HG02973 (cell line): ENCODE results near the gene NXPH1.

Experiments used
- ATAC-seq: cut with Tn5 transposase; IDR thresholded peaks from one replicate; pipeline ENCODE4 v1.9.1; 2021; ENCODE audit warnings: moderate library complexity; ENCODE audit not compliant: unreplicated experiment

The NXPH1 gene

DNA sequence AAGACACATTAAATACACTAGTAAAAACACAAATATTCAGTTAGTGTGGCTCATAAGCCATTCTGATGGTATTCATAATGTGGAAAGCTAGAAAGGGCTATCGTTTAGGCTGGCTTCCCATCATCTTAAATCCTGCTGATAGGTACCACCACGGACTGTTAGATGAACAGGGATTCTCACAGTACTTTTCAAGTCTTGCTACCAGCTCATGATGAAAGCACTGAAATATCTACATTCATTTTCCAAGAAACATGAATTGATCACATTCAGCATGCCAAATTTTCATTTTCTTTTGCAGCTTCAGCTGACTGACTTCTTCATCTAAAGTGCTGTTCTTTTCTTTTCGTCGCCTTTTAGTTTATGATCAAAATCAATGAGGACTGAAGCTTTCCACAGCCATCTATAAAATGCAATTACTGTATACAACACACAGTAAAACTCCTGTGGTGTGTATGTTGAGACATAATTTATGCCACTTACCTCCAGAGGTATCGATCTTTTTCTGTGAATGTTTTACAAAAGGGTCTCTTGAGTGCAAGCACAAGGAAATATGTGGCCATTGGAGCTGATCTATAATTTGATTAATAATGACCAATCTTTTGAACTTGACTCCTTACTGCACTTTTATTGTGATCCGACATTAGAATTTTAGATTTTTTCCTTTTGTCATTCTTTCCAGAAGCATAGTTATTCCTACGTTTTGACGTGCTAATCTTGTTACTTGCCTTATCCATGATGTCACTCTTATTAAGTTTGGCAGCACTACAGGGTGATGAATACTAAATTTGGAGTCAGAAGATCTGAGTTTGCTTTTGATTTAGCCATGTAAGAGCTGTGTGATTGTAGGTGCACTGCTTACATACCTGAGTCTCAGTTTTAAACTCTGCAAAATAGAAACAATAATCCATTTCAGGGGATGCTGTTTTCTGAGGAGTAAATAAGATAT lies 58.4 kb downstream of the NXPH1 start:
- ATAC-seq, result no peak

DNA sequence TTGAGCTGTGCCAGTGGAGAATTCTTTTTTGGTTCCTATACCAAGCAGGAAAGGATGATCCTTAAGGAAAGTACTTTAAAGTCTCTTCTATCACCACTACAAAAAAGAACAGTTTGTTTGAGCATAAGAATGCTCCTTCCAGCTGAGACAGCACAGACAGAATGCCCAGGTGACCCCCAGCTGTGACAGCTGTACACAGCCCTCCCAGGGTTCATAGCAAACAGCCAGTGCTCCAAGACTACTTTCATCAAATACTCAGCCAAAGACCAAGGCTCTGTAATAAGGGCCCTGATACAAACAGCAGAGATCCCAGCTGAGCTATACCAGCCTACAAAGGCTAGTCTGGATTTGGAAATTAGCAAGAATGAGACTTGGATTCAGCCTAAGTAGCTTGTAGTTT lies 65.7 kb downstream of the NXPH1 start:
- no peak for ATAC-seq

DNA sequence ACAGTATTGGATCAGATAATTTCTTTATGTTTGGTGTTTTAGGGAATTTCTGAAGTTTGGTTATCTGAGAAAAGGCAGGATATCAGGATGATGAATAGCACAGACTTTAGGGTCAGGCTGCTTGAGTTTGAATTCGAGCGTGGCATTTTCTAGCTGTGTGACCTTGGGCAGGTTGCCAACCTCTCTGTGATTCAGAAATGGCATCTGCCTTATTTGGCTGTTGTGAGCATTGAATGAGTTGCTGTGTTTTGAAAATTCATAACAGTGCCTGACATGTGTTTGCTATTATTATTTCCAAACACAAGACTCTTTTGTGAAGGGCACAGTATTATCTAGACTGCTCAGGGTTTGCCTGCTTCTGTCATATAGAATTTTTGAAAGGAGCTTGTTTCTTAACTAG lies 66.9 kb downstream of the NXPH1 start:
- ATAC-seq, result no peak

DNA sequence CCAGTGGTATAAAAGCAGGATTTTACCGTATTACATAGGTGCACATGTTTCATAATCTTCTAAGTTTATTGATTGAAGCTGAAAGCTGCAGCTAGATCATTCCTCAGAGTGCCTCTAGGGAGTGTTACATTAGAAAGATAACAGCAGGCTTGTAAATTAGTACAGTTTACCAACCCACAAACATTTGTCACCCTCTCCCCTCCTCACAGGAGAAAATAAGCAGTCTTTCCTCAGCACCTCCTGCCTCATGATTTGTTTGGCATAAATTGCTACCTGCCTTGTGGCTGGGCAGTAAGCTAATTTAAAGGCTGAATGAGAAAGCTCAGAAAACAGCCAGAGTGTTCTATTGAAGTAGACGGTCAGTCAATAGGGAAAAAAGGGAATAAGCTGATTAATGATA lies 74.2 kb downstream of the NXPH1 start:
- ATAC-seq, result no peak

DNA sequence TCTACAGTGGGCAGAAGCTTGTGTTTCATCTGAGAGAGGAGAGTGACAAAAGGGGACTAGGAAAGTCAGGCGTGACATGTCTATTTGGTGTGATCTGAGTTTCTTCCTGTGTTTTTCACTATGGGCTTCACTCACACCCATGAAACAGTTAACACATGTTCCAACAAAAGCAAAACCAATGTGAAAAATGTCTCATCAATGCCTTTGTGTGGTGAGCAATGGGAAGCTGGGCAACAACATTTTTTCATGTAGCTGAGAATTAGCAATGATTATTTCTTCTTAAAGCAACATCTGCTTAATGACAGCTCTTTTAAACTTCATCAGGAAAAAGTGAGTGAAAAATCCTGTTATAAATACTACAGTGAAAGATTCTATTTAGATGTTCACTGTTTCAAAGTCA lies 76.2 kb downstream of the NXPH1 start:
- ATAC-seq, result no peak

DNA sequence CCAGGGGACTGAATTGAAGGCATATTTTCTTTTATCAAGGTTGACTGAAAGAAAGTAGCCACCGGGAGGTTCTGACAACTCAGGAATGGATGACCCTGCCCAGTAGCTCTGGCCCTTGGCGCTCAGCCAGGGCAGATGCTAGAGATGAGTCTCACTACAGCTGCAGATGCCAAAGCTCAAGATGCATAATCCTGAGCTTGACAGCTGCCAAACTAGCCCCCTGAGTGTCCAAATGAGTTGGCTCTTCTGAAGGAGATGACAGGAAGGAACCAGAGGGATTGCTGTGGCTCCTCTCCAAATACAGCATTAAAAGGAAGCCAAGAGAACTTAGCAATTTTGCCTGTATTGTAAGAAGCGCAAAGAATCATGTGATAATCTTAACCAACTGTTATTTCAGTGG lies 78.4 kb downstream of the NXPH1 start:
- no peak for ATAC-seq

DNA sequence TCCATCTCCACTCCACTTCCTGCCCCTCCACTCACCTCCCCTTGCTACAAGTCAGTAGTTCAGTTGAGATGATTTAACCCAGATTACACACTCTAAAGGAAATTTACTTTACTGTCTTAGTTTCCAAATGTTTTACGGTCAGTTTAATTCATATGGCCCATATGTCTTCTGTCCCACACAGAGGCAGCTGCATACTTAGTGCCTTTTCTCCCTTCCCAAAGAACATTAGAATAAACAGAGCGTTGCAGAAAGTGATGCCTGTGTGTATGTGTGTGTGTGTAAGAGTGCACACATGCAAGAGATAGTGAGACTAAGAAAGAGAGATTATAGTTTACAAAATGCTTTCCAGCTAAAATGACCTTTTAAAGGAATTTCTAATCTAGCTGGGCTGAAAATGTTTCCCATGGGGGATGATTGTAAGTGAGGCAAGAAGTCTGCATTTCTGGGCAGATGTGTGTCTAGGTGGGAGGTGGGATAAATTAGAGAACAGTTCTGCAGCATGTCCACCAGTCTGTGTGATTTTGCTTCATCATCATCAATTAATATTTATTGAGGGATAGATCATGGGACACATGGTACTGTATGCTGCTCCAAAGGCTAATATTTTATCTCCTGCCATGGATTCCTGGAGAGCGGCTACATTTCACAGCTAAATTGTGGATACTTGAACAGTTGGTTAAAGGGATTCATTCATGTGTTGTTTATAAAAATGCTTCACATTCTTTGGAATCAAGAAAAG lies 81.5 kb downstream of the NXPH1 start:
- ATAC-seq, result no peak

DNA sequence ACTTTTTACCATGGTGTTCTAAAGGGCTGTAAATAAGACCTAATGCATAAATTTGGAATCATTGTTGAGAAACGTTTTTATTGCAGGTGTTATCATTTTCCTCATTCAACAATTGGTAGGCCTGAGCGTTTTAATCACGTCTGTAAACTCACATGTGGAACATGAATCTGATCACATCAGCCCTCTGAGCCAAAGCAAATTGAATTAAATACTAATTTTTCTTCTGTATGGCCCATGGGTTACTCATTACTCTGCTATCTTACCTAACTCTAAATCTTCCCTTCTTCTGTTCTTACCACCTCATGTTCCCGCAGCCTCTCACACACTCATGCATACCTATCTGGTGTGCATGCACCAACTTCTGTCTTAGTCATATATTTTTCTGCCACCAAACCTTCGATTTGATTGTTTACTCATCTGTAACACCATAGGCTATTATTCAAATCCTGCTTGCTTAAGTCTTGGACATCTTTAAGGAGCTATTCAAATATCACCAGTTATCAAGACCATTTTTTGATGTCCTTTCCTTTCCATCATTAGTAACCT lies 82.3 kb downstream of the NXPH1 start:
- no peak for ATAC-seq

DNA sequence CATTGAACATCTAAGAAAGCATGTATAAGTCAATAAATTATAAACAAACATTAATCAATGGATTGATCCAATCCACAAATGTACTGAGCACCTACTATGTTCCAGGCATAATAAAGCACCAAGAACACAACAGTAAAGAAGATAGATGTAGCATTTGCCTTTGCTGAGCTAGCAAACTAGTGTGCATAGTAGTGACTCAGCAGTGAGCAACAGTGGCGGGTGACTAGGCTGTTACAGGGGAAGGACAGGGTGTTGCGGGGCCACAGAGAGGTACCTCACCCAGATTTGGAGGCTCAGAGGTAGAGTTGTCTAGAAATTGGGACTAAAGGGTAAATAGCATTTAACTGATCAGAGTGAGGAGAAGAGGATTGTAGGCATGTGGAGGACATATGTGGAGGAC lies 83.6 kb downstream of the NXPH1 start:
- no peak for ATAC-seq

DNA sequence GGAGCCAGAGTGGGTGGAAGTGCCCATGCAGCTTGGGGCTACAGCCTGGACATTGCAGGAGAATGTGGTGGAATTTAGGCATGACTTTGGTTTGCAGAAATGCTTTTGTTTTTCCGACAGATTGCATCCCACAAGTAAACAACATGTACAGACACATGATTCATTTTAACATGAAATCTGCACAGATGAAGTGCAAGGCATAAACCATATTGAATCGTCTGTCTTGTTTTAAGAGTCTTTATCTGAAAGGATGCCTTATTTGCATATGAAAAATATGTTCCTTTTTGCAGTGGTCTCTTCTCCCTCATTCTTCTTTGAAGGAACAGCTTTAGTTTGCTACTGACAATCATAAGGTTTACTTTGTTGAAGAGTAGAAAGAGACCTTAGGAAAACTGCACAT lies 94.9 kb downstream of the NXPH1 start:
- no peak for ATAC-seq

DNA sequence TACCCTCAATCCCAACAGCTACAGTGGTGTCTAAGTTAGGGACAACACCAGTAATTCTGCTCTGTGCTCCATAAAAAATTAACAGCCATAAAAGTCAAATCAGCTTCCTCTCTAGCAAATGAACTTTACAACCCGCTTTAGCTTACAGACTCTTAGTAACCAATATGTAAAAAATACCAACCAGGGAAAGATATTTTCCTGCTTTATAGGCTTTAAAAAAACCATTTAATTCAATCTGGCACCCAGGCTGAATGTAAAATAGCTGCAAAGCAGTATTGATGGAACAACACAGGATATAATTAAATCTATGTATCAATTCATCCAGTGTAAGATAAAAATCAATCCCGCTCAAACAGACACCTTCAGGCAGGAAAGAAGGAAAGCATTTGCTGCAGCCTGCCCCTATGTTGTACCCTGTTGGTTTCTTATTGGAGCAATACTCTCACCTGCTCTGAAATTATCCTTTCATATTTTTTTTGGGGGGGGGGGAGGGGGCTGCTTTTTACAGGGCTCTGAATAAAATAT lies 98.6 kb downstream of the NXPH1 start:
- ATAC-seq, result no peak

DNA sequence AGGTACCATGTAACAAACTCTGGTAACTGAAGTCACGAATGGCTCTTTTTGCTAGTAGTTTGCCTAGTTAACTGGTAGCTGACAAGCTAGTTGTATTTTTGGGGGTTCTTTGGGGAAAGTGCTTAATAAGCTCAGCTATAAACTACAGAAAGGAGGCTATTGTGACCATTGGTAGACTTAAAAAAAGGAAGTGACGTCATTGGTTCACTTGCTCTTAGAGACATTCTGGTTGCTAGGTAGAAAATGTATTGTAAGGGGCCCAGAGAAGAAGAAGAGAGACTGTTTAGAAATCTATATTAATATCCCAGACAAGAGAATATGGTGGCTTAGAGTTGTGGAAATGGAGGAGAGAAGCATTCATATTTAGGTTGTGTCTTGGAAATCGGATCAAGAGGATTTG lies 103.0 kb downstream of the NXPH1 start:
- peak; percentile 91 for ATAC-seq

DNA sequence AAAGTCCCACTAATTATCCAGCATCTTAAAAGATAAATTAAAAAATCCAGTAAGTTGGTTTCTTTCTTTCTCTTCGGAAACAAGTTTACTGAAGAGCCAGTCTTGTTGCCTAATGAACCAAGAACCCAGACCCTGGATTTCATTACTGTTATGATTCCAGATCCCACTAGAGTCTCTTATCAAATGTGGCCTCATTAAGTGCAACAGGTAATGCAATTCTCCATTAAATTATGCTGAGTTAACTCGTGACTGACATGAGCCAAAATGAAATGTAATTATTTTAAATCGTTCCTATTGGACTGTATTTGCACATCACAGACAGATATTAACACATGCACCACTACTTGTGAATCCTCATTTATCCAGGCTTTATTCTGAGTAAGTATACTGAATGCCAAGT lies 115.6 kb downstream of the NXPH1 start:
- no peak for ATAC-seq

DNA sequence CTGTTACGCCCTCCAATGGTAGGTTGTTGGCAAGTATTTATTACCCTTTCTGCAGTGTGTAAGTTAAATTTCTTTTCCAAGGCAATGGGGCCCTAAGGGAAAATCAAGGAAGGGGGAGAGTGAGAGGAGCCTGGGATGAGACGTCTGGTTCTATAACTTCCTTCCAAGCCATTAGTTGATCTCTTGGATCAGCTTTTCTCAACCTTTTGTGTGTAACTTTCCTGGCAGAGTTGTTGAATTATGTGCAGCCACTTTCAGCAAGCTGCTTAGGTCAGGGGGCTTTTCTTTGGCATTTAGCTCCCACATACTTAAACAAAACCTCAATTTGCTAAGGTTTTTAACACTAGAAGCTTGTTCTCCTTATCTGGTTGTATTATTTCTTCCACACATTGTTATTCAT lies 127.1 kb downstream of the NXPH1 start:
- ATAC-seq, result no peak

DNA sequence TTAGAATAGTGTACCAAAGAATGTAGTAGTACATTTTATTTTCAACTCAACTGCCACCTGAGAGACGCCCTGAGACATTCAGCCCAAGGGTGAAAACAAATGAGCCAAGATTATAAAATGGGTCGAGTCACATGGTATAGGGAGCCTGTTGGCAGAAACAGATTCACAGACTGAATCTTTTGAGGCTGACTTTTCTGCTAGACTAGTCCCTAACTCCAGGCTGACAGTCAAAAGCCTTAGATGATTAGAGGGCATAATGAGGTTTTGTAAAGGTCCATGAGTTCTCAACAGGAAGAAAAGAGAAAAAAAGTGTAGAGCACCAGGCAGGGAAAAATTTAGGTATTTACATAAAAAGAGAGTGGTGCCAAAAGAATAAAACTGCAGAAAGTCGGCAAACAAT lies 128.0 kb downstream of the NXPH1 start:
- no peak for ATAC-seq

DNA sequence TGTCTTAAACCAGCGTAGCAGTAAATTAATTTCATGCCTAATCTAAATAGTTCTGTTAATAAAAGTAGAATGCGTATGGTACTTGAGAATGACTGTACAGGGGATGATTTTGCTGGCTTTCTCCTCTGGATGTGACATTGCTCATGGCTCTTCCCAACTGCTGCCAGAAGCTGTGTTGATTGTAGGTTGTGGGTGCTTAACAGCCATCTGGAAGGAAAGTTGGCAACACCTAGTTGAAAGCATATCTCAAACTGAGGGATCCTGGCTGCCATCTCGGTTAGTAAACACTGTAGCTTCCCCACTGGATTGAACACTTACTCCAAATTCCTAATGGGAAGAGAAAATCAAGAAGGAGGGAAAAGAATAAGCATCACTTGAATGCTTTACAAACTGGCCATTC lies 130.9 kb downstream of the NXPH1 start:
- ATAC-seq, result no peak

DNA sequence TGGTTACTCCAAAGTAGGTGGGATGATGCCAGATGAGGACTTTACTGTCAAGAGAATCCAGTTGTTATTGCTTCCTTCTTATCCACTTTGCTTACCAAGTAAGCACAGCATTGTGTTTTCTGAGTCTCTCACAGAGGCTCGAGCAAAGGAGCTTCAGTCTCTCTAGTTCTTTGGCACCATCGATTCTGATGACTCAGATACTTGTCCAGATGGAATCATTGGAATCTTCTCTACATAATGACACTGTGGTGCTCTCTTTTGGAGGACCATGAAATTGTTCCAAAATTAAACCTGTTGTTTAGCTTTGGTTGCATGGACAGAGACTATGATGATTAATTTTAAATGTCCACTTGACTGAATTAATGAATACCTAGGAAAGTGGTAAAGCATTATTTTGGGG lies 132.6 kb downstream of the NXPH1 start:
- ATAC-seq, result no peak

DNA sequence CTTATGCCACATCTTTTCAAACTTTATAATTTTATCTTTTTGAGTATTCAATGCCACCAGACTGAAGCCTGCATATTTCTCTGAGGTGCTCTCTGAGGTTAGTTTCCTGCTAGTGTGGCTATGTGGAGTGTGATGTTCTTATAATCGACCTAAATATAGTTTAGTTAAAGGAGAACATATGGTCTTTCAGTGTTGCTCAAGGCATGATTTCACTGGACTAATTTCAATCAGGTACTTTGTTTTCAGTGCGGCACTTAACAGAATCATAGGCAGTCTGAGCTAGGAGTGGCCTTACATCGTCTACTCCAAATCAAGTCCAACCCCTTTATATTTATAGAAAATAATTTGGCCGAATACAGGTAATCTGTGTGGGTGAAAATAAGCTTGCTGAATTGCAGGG lies 134.2 kb downstream of the NXPH1 start:
- no peak for ATAC-seq

DNA sequence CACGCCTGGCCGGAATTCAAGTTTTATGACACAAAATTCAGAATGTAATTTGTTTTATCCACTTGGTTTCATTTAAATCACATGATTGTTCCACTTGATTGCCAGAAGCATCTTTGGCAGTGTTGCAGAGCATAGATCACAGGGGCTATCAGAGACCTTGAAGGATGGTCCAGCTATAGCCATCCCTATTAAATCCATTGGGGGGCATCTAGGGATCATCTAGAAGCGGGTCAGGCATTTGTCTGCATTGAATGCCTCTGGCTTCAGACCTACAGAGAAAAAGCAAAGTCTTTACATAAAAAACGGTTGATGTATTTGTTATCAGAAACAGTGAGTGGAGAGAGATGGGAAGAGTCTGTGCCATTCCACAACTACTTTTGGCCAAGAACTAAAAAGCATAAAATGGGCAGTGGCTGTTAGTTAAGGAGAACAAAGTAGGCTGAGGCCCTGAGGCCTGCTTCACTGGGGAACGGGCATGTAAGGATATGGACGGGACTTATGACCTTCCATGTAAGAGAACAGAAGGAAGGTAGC lies 146.3 kb downstream of the NXPH1 start:
- no peak for ATAC-seq

DNA sequence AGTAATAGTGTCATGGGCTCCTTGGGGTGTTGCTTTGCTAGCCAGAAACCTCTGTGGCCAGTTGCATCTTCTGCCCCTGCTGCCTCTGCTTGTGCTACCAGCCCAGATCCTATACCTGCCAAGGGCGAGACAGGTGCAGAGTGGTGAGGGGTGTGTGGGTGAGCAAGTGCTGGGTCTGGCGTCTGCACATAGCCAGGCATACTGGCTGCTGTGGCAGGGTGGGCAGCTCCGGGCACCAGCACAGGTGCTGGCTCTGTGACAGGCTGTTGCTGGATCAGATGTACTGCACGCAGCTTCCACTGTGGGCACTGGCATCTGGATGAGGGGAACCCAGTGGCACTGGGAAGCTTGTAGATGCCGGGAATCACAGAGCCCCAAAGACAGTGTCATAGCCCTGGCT lies 148.4 kb downstream of the NXPH1 start:
- ATAC-seq, result no peak

DNA sequence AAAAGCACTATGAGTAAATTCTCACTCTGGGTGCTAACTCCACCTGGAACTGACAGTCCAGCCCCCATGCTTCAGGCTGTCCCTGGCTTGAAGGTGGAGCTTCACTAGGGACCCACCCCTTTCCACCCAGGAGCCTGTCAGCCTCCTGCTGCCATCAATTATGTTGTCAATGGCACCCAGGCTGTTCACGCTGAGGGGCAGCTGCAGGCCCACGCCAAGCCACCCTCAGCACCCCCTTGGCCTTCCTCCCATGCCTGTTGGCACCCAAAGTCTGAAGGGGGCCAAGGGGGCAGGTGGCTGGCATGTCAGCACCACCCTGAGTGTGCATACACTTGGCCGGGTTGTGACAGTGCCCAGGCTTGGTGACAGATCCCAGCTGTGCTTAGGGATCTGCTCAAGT lies 149.3 kb downstream of the NXPH1 start:
- ATAC-seq, result no peak

DNA sequence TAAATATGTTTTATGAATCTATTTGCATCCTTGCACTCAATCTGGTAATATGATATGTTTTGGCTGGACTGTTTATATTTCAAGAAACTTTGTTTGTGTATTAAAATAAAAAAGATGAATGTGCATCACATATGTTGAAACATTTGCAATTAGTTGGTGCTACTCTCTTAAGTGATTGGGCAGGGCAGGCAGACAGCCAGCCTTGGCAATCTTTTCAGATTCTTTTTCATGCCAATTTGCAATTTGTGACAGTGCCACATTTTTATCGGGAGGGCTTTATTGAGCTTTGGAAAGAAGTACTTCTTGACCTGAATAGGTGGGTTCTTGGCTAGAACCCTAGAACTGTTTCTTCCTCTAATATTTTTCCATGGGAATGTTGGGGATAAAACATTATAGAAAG lies 152.2 kb downstream of the NXPH1 start:
- no peak for ATAC-seq
